ENCODE results near the gene SELENOI.

SELENOI gene

GRCh38 chr2:26412091-26412673, 66.2 kb downstream of the SELENOI start:
- DNase-seq (ENCODE audit: low read depth) = no peak

- DNase-seq (ENCODE audit: low read depth) = no peak
Observed at GRCh38 chr2:26414311-26414710, 68.4 kb downstream of the SELENOI start.

GRCh38 chr2:26421961-26422360, 76.0 kb downstream of the SELENOI start:
- DNase-seq (ENCODE audit: low read depth) = no peak

GRCh38 chr2:26422947-26423629, 77.1 kb downstream of the SELENOI start:
- DNase-seq (ENCODE audit: low read depth) = no peak

GRCh38 chr2:26423750-26424149, 77.8 kb downstream of the SELENOI start:
- DNase-seq (ENCODE audit: low read depth) = no peak

GRCh38 chr2:26424221-26424620, 78.3 kb downstream of the SELENOI start:
- no peak for DNase-seq (ENCODE audit: low read depth)

GRCh38 chr2:26428846-26429245, 82.9 kb downstream of the SELENOI start:
- DNase-seq (ENCODE audit: low read depth) = no peak

- no peak for DNase-seq (ENCODE audit: low read depth)
Observed at GRCh38 chr2:26429779-26430578, 84.0 kb downstream of the SELENOI start.

GRCh38 chr2:26430826-26431225, 84.9 kb downstream of the SELENOI start:
- DNase-seq (ENCODE audit: low read depth) = no peak

- no peak for DNase-seq (ENCODE audit: low read depth)
Observed at GRCh38 chr2:26432363-26432762, 86.4 kb downstream of the SELENOI start.

GRCh38 chr2:26432859-26433258, 86.9 kb downstream of the SELENOI start:
- no peak for DNase-seq (ENCODE audit: low read depth)

- no peak for DNase-seq (ENCODE audit: low read depth)
Observed at GRCh38 chr2:26435106-26435505, 89.2 kb downstream of the SELENOI start.

GRCh38 chr2:26438526-26438925, 92.6 kb downstream of the SELENOI start:
- no peak for DNase-seq (ENCODE audit: low read depth)

- DNase-seq (ENCODE audit: low read depth) = no peak
Observed at GRCh38 chr2:26438926-26439325, 93.0 kb downstream of the SELENOI start.

- no peak for DNase-seq (ENCODE audit: low read depth)
Observed at GRCh38 chr2:26442301-26442700, 96.4 kb downstream of the SELENOI start.

- no peak for DNase-seq (ENCODE audit: low read depth)
Observed at GRCh38 chr2:26442707-26443106, 96.8 kb downstream of the SELENOI start.

- DNase-seq (ENCODE audit: low read depth) = no peak
Observed at GRCh38 chr2:26444236-26444635, 98.3 kb downstream of the SELENOI start.
